HG02973 (cell line): ENCODE results near the gene GPR137C.
"Not testable (repeated sequence)": the region's sequence is repeated elsewhere in the genome, so short reads cannot be mapped to it uniquely, and the experiment has no call there.

Experiments
- ATAC-seq: cut with Tn5 transposase; IDR thresholded peaks from one replicate; pipeline ENCODE4 v1.9.1; 2021; ENCODE audit warnings: moderate library complexity; ENCODE audit not compliant: unreplicated experiment

The GPR137C gene

GRCh38 chr14:52558688-52559087 lies 6.1 kb downstream of the GPR137C start:
- ATAC-seq, result no peak

GRCh38 chr14:52563120-52563519 lies 10.5 kb downstream of the GPR137C start:
- ATAC-seq, result no peak

- ATAC-seq, result not testable (repeated sequence)
These were observed 15.8 kb downstream of the GPR137C start for GRCh38 chr14:52568454-52568853.

GRCh38 chr14:52575858-52576257 lies 23.2 kb downstream of the GPR137C start:
- no peak for ATAC-seq

- ATAC-seq, result no peak
These were observed 30.9 kb downstream of the GPR137C start for GRCh38 chr14:52583544-52583943.

- no peak for ATAC-seq
These were observed 37.0 kb downstream of the GPR137C start for GRCh38 chr14:52589646-52590045.

- no peak for ATAC-seq
These were observed 37.7 kb downstream of the GPR137C start for GRCh38 chr14:52590318-52590717.

- no peak for ATAC-seq
These were observed 43.7 kb downstream of the GPR137C start for GRCh38 chr14:52596320-52596719.

- ATAC-seq, result no peak
These were observed 44.2 kb downstream of the GPR137C start for GRCh38 chr14:52596861-52597260.

- ATAC-seq, result no peak
These were observed 45.9 kb downstream of the GPR137C start for GRCh38 chr14:52598568-52598967.

- ATAC-seq, result no peak
These were observed 47.3 kb downstream of the GPR137C start for GRCh38 chr14:52599974-52600373.

GRCh38 chr14:52602131-52602530 lies 49.5 kb downstream of the GPR137C start:
- no peak for ATAC-seq

- ATAC-seq, result no peak
These were observed 54.4 kb downstream of the GPR137C start for GRCh38 chr14:52607061-52607460.

GRCh38 chr14:52609445-52610044 lies 56.9 kb downstream of the GPR137C start:
- no peak for ATAC-seq

GRCh38 chr14:52610187-52610586 lies 57.6 kb downstream of the GPR137C start:
- ATAC-seq, result no peak

GRCh38 chr14:52618602-52619001 lies 66.0 kb downstream of the GPR137C start:
- ATAC-seq, result no peak

GRCh38 chr14:52619687-52620086 lies 67.1 kb downstream of the GPR137C start:
- no peak for ATAC-seq

- no peak for ATAC-seq
These were observed 87.5 kb downstream of the GPR137C start for GRCh38 chr14:52640137-52640536.

GRCh38 chr14:52641745-52642144 lies 89.1 kb downstream of the GPR137C start:
- no peak for ATAC-seq

GRCh38 chr14:52649511-52649910 lies 96.9 kb downstream of the GPR137C start:
- no peak for ATAC-seq

- no peak for ATAC-seq
These were observed 98.1 kb downstream of the GPR137C start for GRCh38 chr14:52650774-52651173.

- no peak for ATAC-seq
These were observed 104.3 kb downstream of the GPR137C start for GRCh38 chr14:52656905-52657304.

- ATAC-seq, result no peak
These were observed 107.7 kb downstream of the GPR137C start for GRCh38 chr14:52660325-52660724.
